ENCODE data around the gene GREB1.
"Not testable (repeated sequence)": the region's sequence is repeated elsewhere in the genome, so short reads cannot be mapped to it uniquely, and the experiment has no call there.

Gene GREB1

GRCh38 chr2:11634584-11634983, 100.7 kb downstream of the GREB1 start:
- no peak for DNase-seq (ENCODE audit: low read depth in 2 of 2)

GRCh38 chr2:11635141-11635540, 101.3 kb downstream of the GREB1 start:
- no peak for DNase-seq (ENCODE audit: low read depth in 2 of 2)

- no peak for DNase-seq (ENCODE audit: low read depth in 2 of 2)
These were observed 102.9 kb downstream of the GREB1 start for GRCh38 chr2:11636593-11637295.

- no peak for DNase-seq (ENCODE audit: low read depth in 2 of 2)
These were observed 103.7 kb downstream of the GREB1 start for GRCh38 chr2:11637546-11637945.

GRCh38 chr2:11639503-11639902, 105.7 kb downstream of the GREB1 start:
- no peak for DNase-seq (ENCODE audit: low read depth in 2 of 2)

- no peak for DNase-seq (ENCODE audit: low read depth in 2 of 2)
These were observed 106.3 kb downstream of the GREB1 start for GRCh38 chr2:11640132-11640531.

GRCh38 chr2:11642972-11643371, 109.1 kb downstream of the GREB1 start:
- DNase-seq (ENCODE audit: low read depth in 2 of 2): no peak

GRCh38 chr2:11644293-11644692, 110.4 kb downstream of the GREB1 start:
- DNase-seq (ENCODE audit: low read depth in 2 of 2): no peak

GRCh38 chr2:11646530-11646929, 112.7 kb downstream of the GREB1 start:
- no peak for DNase-seq (ENCODE audit: low read depth in 2 of 2)

- DNase-seq (ENCODE audit: low read depth in 2 of 2): no peak
These were observed 114.2 kb downstream of the GREB1 start for GRCh38 chr2:11647834-11648600.

- no peak for DNase-seq (ENCODE audit: low read depth in 2 of 2)
These were observed 115.2 kb downstream of the GREB1 start for GRCh38 chr2:11649093-11649492.

GRCh38 chr2:11651856-11652548, 118.2 kb downstream of the GREB1 start:
- DNase-seq (ENCODE audit: low read depth in 2 of 2): no peak

GRCh38 chr2:11652553-11652952, 118.7 kb downstream of the GREB1 start:
- no peak for DNase-seq (ENCODE audit: low read depth in 2 of 2)

GRCh38 chr2:11655495-11655894, 121.7 kb downstream of the GREB1 start:
- DNase-seq (ENCODE audit: low read depth in 2 of 2): no peak

- no peak for DNase-seq (ENCODE audit: low read depth in 2 of 2)
These were observed 122.4 kb downstream of the GREB1 start for GRCh38 chr2:11656252-11656651.

GRCh38 chr2:11656671-11657101, 122.8 kb downstream of the GREB1 start:
- DNase-seq (ENCODE audit: low read depth in 2 of 2): no peak

- DNase-seq (ENCODE audit: low read depth in 2 of 2): no peak
These were observed 123.3 kb downstream of the GREB1 start for GRCh38 chr2:11657195-11657594.

GRCh38 chr2:11657646-11658045, 123.8 kb downstream of the GREB1 start:
- DNase-seq (ENCODE audit: low read depth in 2 of 2): no peak

GRCh38 chr2:11658208-11659114, 124.6 kb downstream of the GREB1 start:
- no peak for DNase-seq (ENCODE audit: low read depth in 2 of 2)

GRCh38 chr2:11659115-11659475, 125.2 kb downstream of the GREB1 start:
- no peak for DNase-seq (ENCODE audit: low read depth in 2 of 2)

GRCh38 chr2:11659851-11660250, 126.0 kb downstream of the GREB1 start:
- DNase-seq (ENCODE audit: low read depth in 2 of 2): no peak

- not testable (repeated sequence) for DNase-seq (ENCODE audit: low read depth in 2 of 2)
These were observed 126.6 kb downstream of the GREB1 start for GRCh38 chr2:11660396-11660795.

Data from activated CD4-positive, alpha-beta T cell treated with anti-CD3 and anti-CD28 coated beads for 24 hours (primary cell).